ENCODE data around the gene MR1.

- TF ChIP-seq CTCF (conservative IDR thresholded peaks at IDR 0.05; ENCODE audit: low read length): no peak
- TF ChIP-seq EZH2phosphoT487 (IDR thresholded peaks at IDR 0.05; ENCODE audit: borderline replicate concordance): no peak
Observed at GRCh38 chr1:181040284-181040865, 6.6 kb downstream of the MR1 start.
